IMR-90 (cell line): Measurements from ENCODE around the gene MNT. TPM values are rescaled to one million over a fixed set of nuclear protein-coding genes. Genes with fewer than 3 reads are reported as not detected.

Source experiments
- ATAC-seq: fragments of 200-7000 bp; cut with Tn5 transposase; 2 replicates; pipeline ENCODE4 v1.9.1; 2020; ENCODE audit warnings: low read depth, mild to moderate bottlenecking, moderate library complexity
- BruUV-seq: library from RNA; stranded (reverse); fragments of 400-500 nt; replicated peaks from 2 replicates; lab custom pipeline; 2021; lab: Mats Ljungman, UMichigan
- CTCF ChIA-PET: fragments of 300-600 bp; formaldehyde crosslinking; extraction: SDS; loops from one replicate; lab custom pipeline; 2021; ENCODE audit warnings: antibody characterized with exemption; lab: Yijun Ruan, JAX
- POLR2A ChIA-PET: fragments of 300-600 bp; sonication (Branson Sonifier 250); formaldehyde crosslinking; loops from one replicate; lab custom pipeline; 2022; ENCODE audit warnings: antibody characterized with exemption; ENCODE audit not compliant: unreplicated experiment; lab: Charles Lee
- DNase-seq: peaks from one replicate; pipeline ENCODE4 v3.0.0; 2013
- H2AFZ ChIP-seq: replicated peaks from 2 replicates; pipeline ENCODE3; 2013; ENCODE audit warnings: low read length, mild to moderate bottlenecking; ENCODE audit not compliant: poor library complexity
- H2AK5ac ChIP-seq: 2 replicates; pipeline ENCODE4 v1.6.1; 2013; ENCODE audit warnings: low read depth, low read length, inconsistent platforms
- H2AK9ac ChIP-seq: replicated peaks from 2 replicates; pipeline ENCODE3; 2013; ENCODE audit warnings: mild to moderate bottlenecking, low read depth, low read length, moderate library complexity; ENCODE audit not compliant: poor library complexity
- H2BK120ac ChIP-seq: 2 replicates; pipeline ENCODE4 v1.6.1; 2013; ENCODE audit warnings: low read depth, low read length, inconsistent platforms
- H2BK15ac ChIP-seq: 3 replicates; pipeline ENCODE4 v1.6.1; 2013; ENCODE audit warnings: low read depth, low read length, inconsistent platforms
- H2BK20ac ChIP-seq: 2 replicates; pipeline ENCODE4 v1.6.1; 2013; ENCODE audit warnings: low read depth, mild to moderate bottlenecking, inconsistent platforms, low read length, moderate library complexity
- H2BK5ac ChIP-seq: 2 replicates; pipeline ENCODE4 v1.6.1; 2013; ENCODE audit warnings: mild to moderate bottlenecking, low read depth, low read length, inconsistent platforms; ENCODE audit not compliant: poor library complexity, severe bottlenecking
- H3K14ac ChIP-seq: replicated peaks from 2 replicates; pipeline ENCODE4 v1.6.1; 2013; ENCODE audit warnings: low read depth, low read length, inconsistent platforms
- H3K18ac ChIP-seq: 2 replicates; pipeline ENCODE4 v1.6.1; 2013; ENCODE audit warnings: low read depth, low read length, control low read depth
- H3K23ac ChIP-seq: 2 replicates; pipeline ENCODE4 v1.6.1; 2013; ENCODE audit warnings: low read depth, low read length, inconsistent platforms
- H3K27ac ChIP-seq: 2 replicates; pipeline ENCODE4 v1.5.1; 2013; ENCODE audit warnings: mild to moderate bottlenecking, control low read depth, low read length; ENCODE audit not compliant: insufficient read depth
- H3K27me3 ChIP-seq: 2 replicates; pipeline ENCODE4 v1.6.1; 2013; ENCODE audit warnings: low read length; ENCODE audit not compliant: control insufficient read depth, insufficient read depth
- H3K36me3 ChIP-seq: 2 replicates; pipeline ENCODE4 v1.6.1; 2013; ENCODE audit warnings: low read length, mixed read lengths; ENCODE audit not compliant: control insufficient read depth, insufficient read depth
- H3K4ac ChIP-seq: 2 replicates; pipeline ENCODE4 v1.6.1; 2013; ENCODE audit warnings: low read depth, low read length, inconsistent platforms
- H3K4me1 ChIP-seq: 2 replicates; pipeline ENCODE4 v1.6.1; 2013; ENCODE audit warnings: low read length, mixed read lengths; ENCODE audit not compliant: control insufficient read depth, insufficient read depth
- H3K4me2 ChIP-seq: 2 replicates; pipeline ENCODE4 v1.6.1; 2013; ENCODE audit warnings: low read depth, mild to moderate bottlenecking, control low read depth, low read length, moderate library complexity
- H3K4me3 ChIP-seq: 2 replicates; pipeline ENCODE4 v1.5.1; 2013; ENCODE audit warnings: low read depth, mild to moderate bottlenecking, control low read depth, low read length, moderate library complexity; ENCODE audit not compliant: insufficient read depth
- H3K56ac ChIP-seq: 2 replicates; pipeline ENCODE4 v1.6.1; 2013; ENCODE audit warnings: low read length, inconsistent platforms; ENCODE audit not compliant: insufficient read depth; ENCODE audit errors: extremely low read depth
- H3K79me1 ChIP-seq, 2 experiments: 2 replicates each; pipeline ENCODE4 v1.6.1; 2013; ENCODE audit warnings: low read length in 2 of 2, inconsistent platforms in 1 of 2, low read depth in 1 of 2
- H3K9ac ChIP-seq: 2 replicates; pipeline ENCODE4 v1.6.1; 2013; ENCODE audit warnings: low read depth, low read length, control low read depth
- H3K9me1 ChIP-seq: 2 replicates; pipeline ENCODE4 v1.6.1; 2013; ENCODE audit warnings: low read length, inconsistent platforms; ENCODE audit not compliant: insufficient read depth
- H3K9me3 ChIP-seq: 2 replicates; pipeline ENCODE4 v1.6.1; 2013; ENCODE audit warnings: low read length; ENCODE audit not compliant: control insufficient read depth, insufficient read depth
- H4K20me1 ChIP-seq: 2 replicates; pipeline ENCODE4 v1.6.1; 2013; ENCODE audit warnings: low read length, inconsistent platforms; ENCODE audit not compliant: insufficient read depth
- H4K5ac ChIP-seq: 2 replicates; pipeline ENCODE4 v1.6.1; 2013; ENCODE audit warnings: mild to moderate bottlenecking, low read depth, low read length, control low read depth
- H4K8ac ChIP-seq, 2 experiments: 2 replicates each; pipeline ENCODE4 v1.6.1; 2013; ENCODE audit warnings: low read depth in 2 of 2, low read length in 2 of 2, control low read depth in 1 of 2, inconsistent platforms in 1 of 2
- H4K91ac ChIP-seq: 2 replicates; pipeline ENCODE4 v1.6.1; 2013; ENCODE audit warnings: low read depth, low read length, inconsistent platforms; ENCODE audit not compliant: insufficient read depth
- CEBPB ChIP-seq: IDR thresholded peaks from 2 replicates; pipeline ENCODE4 v1.6.1; 2012; ENCODE audit warnings: low read depth, low read length, improper control_type of control experiment
- FOS ChIP-seq: fragments of 150-350 bp; IDR thresholded peaks from 2 replicates; pipeline ENCODE4 v1.6.1; 2016; ENCODE audit warnings: low read depth, low read length
- MAFK ChIP-seq: IDR thresholded peaks from 2 replicates; pipeline ENCODE4 v1.6.1; 2012; ENCODE audit warnings: low read depth, low read length, improper control_type of control experiment
- MAZ ChIP-seq: IDR thresholded peaks from 2 replicates; pipeline ENCODE4 v1.6.1; 2012; ENCODE audit warnings: low read depth, mild to moderate bottlenecking, low read length, improper control_type of control experiment, moderate library complexity, borderline replicate concordance
- MXI1 ChIP-seq: IDR thresholded peaks from 2 replicates; pipeline ENCODE4 v1.6.1; 2012; ENCODE audit warnings: low read depth, mild to moderate bottlenecking, low read length, moderate library complexity, borderline replicate concordance
- POLR2A ChIP-seq: IDR thresholded peaks from 2 replicates; pipeline ENCODE4 v1.6.1; 2012; ENCODE audit warnings: mild to moderate bottlenecking, low read depth, low read length
- RAD21 ChIP-seq: IDR thresholded peaks from 2 replicates; pipeline ENCODE4 v1.6.1; 2012; ENCODE audit warnings: low read length, improper control_type of control experiment
- SMC3 ChIP-seq: fragments of 150-350 bp; IDR thresholded peaks from 2 replicates; pipeline ENCODE4 v1.6.1; 2016; ENCODE audit warnings: low read depth, mild to moderate bottlenecking, antibody characterized with exemption, low read length, moderate library complexity
- WGBS, 2 experiments: methylation state at CpG; one replicate each; pipeline versions ENCODE4 v1.1.5 to v1.1.7; 2013; ENCODE audit warnings: missing lambda C conversion rate in 2 of 2; ENCODE audit not compliant: insufficient read length in 1 of 2; ENCODE audit errors: extremely low coverage in 2 of 2; 5-methylcytosine and 5-hydroxymethylcytosine counted together
- dilution Hi-C: fragments of 300-500 bp; cut with HindIII; formaldehyde crosslinking; loops from one replicate; pipeline ENCODE4 v1.14.3; 2018; ENCODE audit warnings: low sequenced_read_pairs; ENCODE audit not compliant: unreplicated experiment
- in situ Hi-C: fragments of 300-500 bp; cut with MboI; formaldehyde crosslinking; loops from 3 replicates; pipeline ENCODE4 v1.14.3; 2019; ENCODE audit warnings: low sequenced_read_pairs, inconsistent platforms, mixed read lengths
- intact Hi-C: fragments of 100-400 bp; cut with micrococcal nuclease; formaldehyde crosslinking; loops from 2 replicates; pipeline ENCODE4 v1.10.0; 2022
- polyA plus RNA-seq, 3 experiments: library from polyadenylated mRNA; depleted of rRNA; stranded (reverse); fragments of >200 nt; gene quantifications; 2 replicates each; pipeline ENCODE4 v1.2.3, GENCODE V29; 2012; ENCODE audit warnings: low replicate concordance in 1 of 3
- total RNA-seq: library from RNA; depleted of rRNA; stranded (reverse); fragments of >200 nt; gene quantifications from 2 replicates; pipeline ENCODE4 v1.2.3, GENCODE V29; 2012
- TF ChIP-seq, protein P1 (sequence below): conservative IDR thresholded peaks from 2 replicates; pipeline ENCODE4 v1.5.1; 2012; ENCODE audit warnings: mild to moderate bottlenecking, low read depth, low read length, improper control_type of control experiment

MNT gene
- total and polyA plus RNA-seq, 2 of the 4 experiments (the other 2 are of a cell fraction): 1.4 to 8.3 TPM

- peaks cover 9% of the 10 kb centered on the region; the same call in 1 of the 2 replicates for H3K9me1 ChIP-seq
- H3K79me1 ChIP-seq: peaks cover 39 to 67% of the 10 kb centered on the region in 2 experiments
- H3K9ac ChIP-seq: peak within 1 kb of the TSS; percentile 97
- peak within 1 kb of the TSS; percentile 98 for H3K23ac ChIP-seq
- no peaks in the 10 kb centered on the region for H3K27me3 ChIP-seq
- peaks cover 15% of the 10 kb centered on the region for H4K20me1 ChIP-seq
- DNase-seq (peak; percentile 88), ATAC-seq (peak; percentile 81)
- dilution Hi-C loops: no loop called here
- peak within 1 kb of the TSS; percentile 78 for H2BK5ac ChIP-seq
- intact Hi-C loops: loop anchor here (5.0 kb wide), 1 partner anchor 284 kb away; no protein-coding TSS in a partner anchor
- ChIA-PET POLR2A (no interaction called here), CTCF (interaction anchor here (0.8 to 1.4 kb wide), 3 partner anchors 12 to 283 kb away, joined by 3 to 4 read pairs (median 3); partner anchors contain the start of gene HIC1)
- peak within 1 kb of the TSS; percentile 39; the same call in 2 of the 3 replicates for H2BK15ac ChIP-seq
- H4K91ac ChIP-seq: peak within 1 kb of the TSS; percentile 87
- peak within 1 kb of the TSS; percentile 65 for H3K4me3 ChIP-seq
- peak within 1 kb of the TSS; percentile 98 for H2AK9ac ChIP-seq
- peak within 1 kb of the TSS; percentile 30 for H3K18ac ChIP-seq
- peaks cover 11% of the 10 kb centered on the region for H3K4me1 ChIP-seq
- peak within 1 kb of the TSS; percentile 99 for H2AK5ac ChIP-seq
- no TSS peak for BruUV-seq
- TF ChIP-seq POLR2A: peak; percentile 79
- peak; percentile 26; the same call in 1 of the 2 replicates for TF ChIP-seq RAD21
- TF ChIP-seq CEBPB: no peak
- peak; percentile 92 for TF ChIP-seq MAZ
- TF ChIP-seq, protein P1, sequence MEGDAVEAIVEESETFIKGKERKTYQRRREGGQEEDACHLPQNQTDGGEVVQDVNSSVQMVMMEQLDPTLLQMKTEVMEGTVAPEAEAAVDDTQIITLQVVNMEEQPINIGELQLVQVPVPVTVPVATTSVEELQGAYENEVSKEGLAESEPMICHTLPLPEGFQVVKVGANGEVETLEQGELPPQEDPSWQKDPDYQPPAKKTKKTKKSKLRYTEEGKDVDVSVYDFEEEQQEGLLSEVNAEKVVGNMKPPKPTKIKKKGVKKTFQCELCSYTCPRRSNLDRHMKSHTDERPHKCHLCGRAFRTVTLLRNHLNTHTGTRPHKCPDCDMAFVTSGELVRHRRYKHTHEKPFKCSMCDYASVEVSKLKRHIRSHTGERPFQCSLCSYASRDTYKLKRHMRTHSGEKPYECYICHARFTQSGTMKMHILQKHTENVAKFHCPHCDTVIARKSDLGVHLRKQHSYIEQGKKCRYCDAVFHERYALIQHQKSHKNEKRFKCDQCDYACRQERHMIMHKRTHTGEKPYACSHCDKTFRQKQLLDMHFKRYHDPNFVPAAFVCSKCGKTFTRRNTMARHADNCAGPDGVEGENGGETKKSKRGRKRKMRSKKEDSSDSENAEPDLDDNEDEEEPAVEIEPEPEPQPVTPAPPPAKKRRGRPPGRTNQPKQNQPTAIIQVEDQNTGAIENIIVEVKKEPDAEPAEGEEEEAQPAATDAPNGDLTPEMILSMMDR: peak; percentile 30; the same call in 1 of the 2 replicates
- no peak for TF ChIP-seq FOS
- TF ChIP-seq SMC3: peak; percentile 35
- peak; percentile 99 for TF ChIP-seq MXI1
- TF ChIP-seq MAFK: 0 out of 2 replicates have a peak, but pooled peaks have one; percentile 19
- H4K5ac ChIP-seq: peak within 1 kb of the TSS; percentile 85
- in situ Hi-C loops: no loop called here
- H2AFZ ChIP-seq: peak within 1 kb of the TSS; percentile 98
- H3K4ac ChIP-seq: peak within 1 kb of the TSS; percentile 92
- no peaks in the 10 kb centered on the region for H3K9me3 ChIP-seq
- H3K56ac ChIP-seq: peak within 1 kb of the TSS; percentile 91
- H3K4me2 ChIP-seq: peak within 1 kb of the TSS; percentile 96
- H3K27ac ChIP-seq: peak within 1 kb of the TSS; percentile 84
- peak within 1 kb of the TSS; percentile 38; the same call in 1 of the 2 replicates for H2BK120ac ChIP-seq
- H3K36me3 ChIP-seq: peaks cover 22% of the 10 kb centered on the region
- 2% methylated on average over 21 of the region's 48 CpGs; no CpG with 5 or more reads in 1 of the 2 experiments for WGBS, 2 experiments
- no peak within 1 kb of the TSS for H2BK20ac ChIP-seq
- peak within 1 kb of the TSS; percentile 90 to 100 for H4K8ac ChIP-seq
- H3K14ac ChIP-seq: peak within 1 kb of the TSS; percentile 93
These were observed 64.5 kb downstream of the MNT start, which contains the start of gene TSR1 for GRCh38 chr17:2336215-2336851. Gene TSR1 (minus strand): TSS chr17:2336457. CDS start chr17:2336427, 30 bp downstream.
